Glutamatergic neuron (in vitro differentiated cells): ENCODE results near the gene NAPA. TPM values are rescaled to one million over a fixed set of nuclear protein-coding genes. Genes with fewer than 3 reads are reported as not detected.
A peak's percentile ranks its signal among the peaks of the same experiment; 100 is the strongest.

Experiments
- DNase-seq: peaks from one replicate; pipeline ENCODE4 v3.0.0; 2022
- H3K27ac Mint-ChIP-seq: one replicate; pipeline ENCODE4 v1.8.0; 2020; ENCODE audit warnings: mild to moderate bottlenecking, mixed read lengths, inconsistent platforms; ENCODE audit not compliant: unreplicated experiment
- H3K27me3 Mint-ChIP-seq: one replicate; pipeline ENCODE4 v1.8.0; 2020; ENCODE audit warnings: mild to moderate bottlenecking, moderate library complexity, mixed read lengths, inconsistent platforms; ENCODE audit not compliant: unreplicated experiment
- H3K36me3 Mint-ChIP-seq: one replicate; pipeline ENCODE4 v1.8.0; 2020; ENCODE audit warnings: mild to moderate bottlenecking, mixed read lengths, inconsistent platforms; ENCODE audit not compliant: unreplicated experiment
- H3K4me1 Mint-ChIP-seq: one replicate; pipeline ENCODE4 v1.8.0; 2020; ENCODE audit warnings: mild to moderate bottlenecking, low read depth, mixed read lengths, inconsistent platforms; ENCODE audit not compliant: unreplicated experiment
- H3K4me3 Mint-ChIP-seq: one replicate; pipeline ENCODE4 v1.8.0; 2020; ENCODE audit warnings: mild to moderate bottlenecking, mixed read lengths, inconsistent platforms; ENCODE audit not compliant: unreplicated experiment
- H3K9me3 Mint-ChIP-seq: one replicate; pipeline ENCODE4 v1.8.0; 2020; ENCODE audit warnings: mild to moderate bottlenecking, moderate library complexity, mixed read lengths, inconsistent platforms; ENCODE audit not compliant: unreplicated experiment
- CTCF ChIP-seq: fragments of 200-600 bp; sonication (generic); IDR thresholded peaks from one replicate; pipeline ENCODE4 v1.5.0; 2021; ENCODE audit not compliant: partially characterized antibody, unreplicated experiment
- total RNA-seq: library from RNA; stranded (reverse); fragmentation: NEBNext Ultra II Directional; extraction: Animal tissue kit (Norgen Biotek cat#: 25700); gene quantifications from one replicate; pipeline ENCODE4 v1.2.1, GENCODE V29; 2021; ENCODE audit not compliant: unreplicated experiment

NAPA gene
- total RNA-seq, 1 donor from 2014 or later: 262 TPM

GRCh38 chr19:47523473-47523872 lies 8.6 kb upstream of the NAPA start:
- peaks cover 5% of the 10 kb centered on the region for H3K4me1 Mint-ChIP-seq
- no peaks in the 10 kb centered on the region for H3K36me3 Mint-ChIP-seq
- no peaks in the 10 kb centered on the region for H3K9me3 Mint-ChIP-seq
- H3K27ac Mint-ChIP-seq: no peak overlapping the region
- peaks cover 1% of the 10 kb centered on the region for H3K27me3 Mint-ChIP-seq
- TF ChIP-seq CTCF: no peak
- no peak for DNase-seq
- no peak overlapping the region for H3K4me3 Mint-ChIP-seq

- no peak for TF ChIP-seq CTCF
- no peaks in the 10 kb centered on the region for H3K27me3 Mint-ChIP-seq
- H3K9me3 Mint-ChIP-seq: no peaks in the 10 kb centered on the region
- H3K4me1 Mint-ChIP-seq: peaks cover 5% of the 10 kb centered on the region
- peak overlapping the region; percentile 45 for H3K4me3 Mint-ChIP-seq
- H3K27ac Mint-ChIP-seq: no peak overlapping the region
- H3K36me3 Mint-ChIP-seq: no peaks in the 10 kb centered on the region
- DNase-seq: no peak
These were observed 6.8 kb upstream of the NAPA start for GRCh38 chr19:47521473-47522180.

GRCh38 chr19:47520839-47521238 lies 6.0 kb upstream of the NAPA start:
- Mint-ChIP-seq H3K36me3 (no peaks in the 10 kb centered on the region), H3K9me3 (peaks cover 5% of the 10 kb centered on the region), H3K27ac (no peak overlapping the region), H3K4me3 (no peak overlapping the region), H3K4me1 (peaks cover 5% of the 10 kb centered on the region), H3K27me3 (no peaks in the 10 kb centered on the region)
- DNase-seq: no peak
- TF ChIP-seq CTCF: no peak

- peaks cover 5% of the 10 kb centered on the region for H3K4me1 Mint-ChIP-seq
- no peak for TF ChIP-seq CTCF
- no peaks in the 10 kb centered on the region for H3K27me3 Mint-ChIP-seq
- H3K4me3 Mint-ChIP-seq: no peak overlapping the region
- peak overlapping the region; percentile 48 for H3K27ac Mint-ChIP-seq
- peaks cover 5% of the 10 kb centered on the region for H3K9me3 Mint-ChIP-seq
- H3K36me3 Mint-ChIP-seq: no peaks in the 10 kb centered on the region
- DNase-seq: no peak
These were observed 5.5 kb upstream of the NAPA start for GRCh38 chr19:47520343-47520806.

GRCh38 chr19:47518854-47519253 lies 4.0 kb upstream of the NAPA start:
- Mint-ChIP-seq H3K27ac (no peak overlapping the region), H3K4me1 (peaks cover 8% of the 10 kb centered on the region), H3K36me3 (no peaks in the 10 kb centered on the region), H3K27me3 (peaks cover 3% of the 10 kb centered on the region), H3K4me3 (no peak overlapping the region), H3K9me3 (peaks cover 15% of the 10 kb centered on the region)
- DNase-seq: no peak
- TF ChIP-seq CTCF: no peak
